GM23338 (cell line): ENCODE measurements around the gene ASXL2. TPM values are rescaled to one million over a fixed set of nuclear protein-coding genes. Genes with fewer than 3 reads are reported as not detected.

Experiments used
- ATAC-seq: fragments of 200-7000 bp; cut with Tn5 transposase; 3 replicates; pipeline ENCODE4 v1.9.1; 2020
- DNase-seq: peaks from one replicate; pipeline ENCODE4 v3.0.0-alpha.2; 2015; ENCODE audit warnings: low spot score
- H2AFZ ChIP-seq: fragments of 200-600 bp; sonication (generic); 2 replicates; pipeline ENCODE4 v1.8.0; 2016; ENCODE audit warnings: antibody characterized with exemption, mild to moderate bottlenecking, moderate library complexity
- H3F3A ChIP-seq: fragments of 200-600 bp; sonication (generic); replicated peaks from 2 replicates; pipeline ENCODE4 v1.8.0; 2017; ENCODE audit warnings: antibody characterized with exemption, mixed run types, low read depth
- H3K27ac ChIP-seq: fragments of 200-600 bp; sonication (generic); 2 replicates; pipeline ENCODE4 v1.6.1; 2016; ENCODE audit warnings: low read depth
- H3K27me3 ChIP-seq: fragments of 200-600 bp; sonication (generic); 2 replicates; pipeline ENCODE4 v1.8.0; 2016; ENCODE audit warnings: mild to moderate bottlenecking, mixed run types, moderate library complexity; ENCODE audit not compliant: insufficient read depth
- H3K36me3 ChIP-seq: fragments of 200-600 bp; sonication (generic); 2 replicates; pipeline ENCODE4 v1.8.0; 2016; ENCODE audit warnings: mild to moderate bottlenecking; ENCODE audit not compliant: insufficient read depth
- H3K4me1 ChIP-seq: fragments of 200-600 bp; sonication (generic); 2 replicates; pipeline ENCODE4 v1.8.0; 2016; ENCODE audit warnings: mild to moderate bottlenecking, moderate library complexity; ENCODE audit not compliant: insufficient read depth
- H3K4me2 ChIP-seq: fragments of 200-600 bp; sonication (generic); 2 replicates; pipeline ENCODE4 v1.7.1; 2017; ENCODE audit warnings: mixed run types
- H3K4me3 ChIP-seq: fragments of 200-600 bp; sonication (generic); 2 replicates; pipeline ENCODE4 v1.6.1; 2016; ENCODE audit warnings: mixed run types
- H3K79me2 ChIP-seq: fragments of 200-600 bp; sonication (generic); replicated peaks from 2 replicates; pipeline ENCODE4 v1.8.0; 2017; ENCODE audit warnings: mild to moderate bottlenecking; ENCODE audit not compliant: insufficient read depth
- H3K9me2 ChIP-seq: fragments of 200-600 bp; sonication (generic); 2 replicates; pipeline ENCODE4 v1.8.0; 2017; ENCODE audit not compliant: insufficient read depth
- H4K20me1 ChIP-seq: fragments of 200-600 bp; sonication (generic); replicated peaks from 2 replicates; pipeline ENCODE4 v1.8.0; 2017; ENCODE audit warnings: mild to moderate bottlenecking; ENCODE audit not compliant: insufficient read depth
- H3K27ac Mint-ChIP-seq: 2 replicates; pipeline ENCODE4 v1.8.0; 2020; ENCODE audit warnings: inconsistent platforms, mild to moderate bottlenecking, moderate library complexity, mixed read lengths
- H3K27me3 Mint-ChIP-seq: 3 replicates; pipeline ENCODE4 v1.8.0; 2022; ENCODE audit warnings: low read depth, mild to moderate bottlenecking, moderate library complexity, mixed read lengths, inconsistent platforms; ENCODE audit not compliant: insufficient read depth, poor library complexity
- H3K36me3 Mint-ChIP-seq: 3 replicates; pipeline ENCODE4 v1.8.0; 2021; ENCODE audit warnings: low read depth, mild to moderate bottlenecking, inconsistent platforms, moderate library complexity, mixed read lengths
- H3K4me1 Mint-ChIP-seq: 3 replicates; pipeline ENCODE4 v1.8.0; 2020; ENCODE audit warnings: mild to moderate bottlenecking, inconsistent platforms, mixed read lengths
- H3K4me3 Mint-ChIP-seq: 3 replicates; pipeline ENCODE4 v1.8.0; 2021; ENCODE audit warnings: moderate library complexity, mild to moderate bottlenecking, inconsistent platforms, mixed read lengths
- H3K9me3 Mint-ChIP-seq: 3 replicates; pipeline ENCODE4 v1.8.0; 2020; ENCODE audit warnings: moderate library complexity, mild to moderate bottlenecking, inconsistent platforms, mixed read lengths
- CREB1 ChIP-seq: fragments of 250-450 bp; sonication (Bioruptor Pico); IDR thresholded peaks from 2 replicates; pipeline ENCODE4 v1.5.0; 2020; ENCODE audit warnings: low read depth, mild to moderate bottlenecking, moderate library complexity
- ETS1 ChIP-seq: IDR thresholded peaks from 2 replicates; pipeline ENCODE4 v1.6.1; 2016; ENCODE audit warnings: antibody characterized with exemption
- EZH2 ChIP-seq: fragments of 200-600 bp; sonication (generic); IDR thresholded peaks from one replicate; pipeline ENCODE4 v1.8.0; 2017; ENCODE audit warnings: antibody characterized with exemption, mild to moderate bottlenecking, low read depth; ENCODE audit not compliant: unreplicated experiment
- EZH2phosphoT487 ChIP-seq: fragments of 200-600 bp; sonication (generic); IDR thresholded peaks from one replicate; pipeline ENCODE4 v1.8.1; 2018; ENCODE audit warnings: antibody characterized with exemption; ENCODE audit not compliant: unreplicated experiment
- NANOG ChIP-seq: IDR thresholded peaks from 2 replicates; pipeline ENCODE4 v1.6.1; 2016; ENCODE audit warnings: antibody characterized with exemption, borderline replicate concordance
- REST ChIP-seq: IDR thresholded peaks from one replicate; pipeline ENCODE4 v1.6.1; 2018; ENCODE audit warnings: antibody characterized with exemption; ENCODE audit not compliant: unreplicated experiment
- STAT1 ChIP-seq: IDR thresholded peaks from one replicate; pipeline ENCODE4 v1.6.1; 2016; ENCODE audit warnings: antibody characterized with exemption; ENCODE audit not compliant: unreplicated experiment
- ZNF114 ChIP-seq: fragments of 250-450 bp; sonication (Bioruptor Pico); IDR thresholded peaks from 2 replicates; pipeline ENCODE4 v1.5.0; 2020; ENCODE audit warnings: mild to moderate bottlenecking, moderate library complexity
- ZNF331 ChIP-seq: fragments of 250-450 bp; sonication (Bioruptor Pico); IDR thresholded peaks from 2 replicates; pipeline ENCODE4 v1.5.0; 2020; ENCODE audit warnings: low read depth, mild to moderate bottlenecking, moderate library complexity
- polyA plus RNA-seq: library from polyadenylated mRNA; unstranded; fragments of >200 nt; fragmentation: Nextera tagmentation; extraction: Ambion mirVana; gene quantifications from 2 replicates; pipeline ENCODE4 v1.2.1, GENCODE V29; 2016
- total RNA-seq: library from RNA; depleted of rRNA; stranded (reverse); fragments of >200 nt; shearing (Covaris generic); gene quantifications from 2 replicates; pipeline ENCODE4 v1.2.3, GENCODE V29; 2014
- TF ChIP-seq, protein P1 (sequence below), 2 experiments: fragments of 200-600 bp in 1 of 2; sonication (generic) in 1 of 2; conservative IDR thresholded peaks; 2 replicates each; pipeline versions ENCODE4 v1.5.1 to v1.6.1; 2016 to 2017; ENCODE audit warnings: antibody characterized with exemption in 2 of 2, low read depth in 2 of 2, mild to moderate bottlenecking in 2 of 2, moderate library complexity in 1 of 2

Gene ASXL2
- total and polyA plus RNA-seq, 2 experiments from 2014 or later = 7.0 to 21.8 TPM

- Mint-ChIP-seq H3K9me3 (no peaks in the 10 kb centered on the region), H3K4me1 (peaks cover 10% of the 10 kb centered on the region; the same call in 2 of the 3 replicates), H3K27me3 (peaks cover 2% of the 10 kb centered on the region), H3K36me3 (peaks cover 6% of the 10 kb centered on the region; the same call in 2 of the 3 replicates), H3K27ac (peak overlapping the region; percentile 41), H3K4me3 (no peak overlapping the region)
- TF ChIP-seq EZH2phosphoT487 = no peak
- TF ChIP-seq, protein P1, sequence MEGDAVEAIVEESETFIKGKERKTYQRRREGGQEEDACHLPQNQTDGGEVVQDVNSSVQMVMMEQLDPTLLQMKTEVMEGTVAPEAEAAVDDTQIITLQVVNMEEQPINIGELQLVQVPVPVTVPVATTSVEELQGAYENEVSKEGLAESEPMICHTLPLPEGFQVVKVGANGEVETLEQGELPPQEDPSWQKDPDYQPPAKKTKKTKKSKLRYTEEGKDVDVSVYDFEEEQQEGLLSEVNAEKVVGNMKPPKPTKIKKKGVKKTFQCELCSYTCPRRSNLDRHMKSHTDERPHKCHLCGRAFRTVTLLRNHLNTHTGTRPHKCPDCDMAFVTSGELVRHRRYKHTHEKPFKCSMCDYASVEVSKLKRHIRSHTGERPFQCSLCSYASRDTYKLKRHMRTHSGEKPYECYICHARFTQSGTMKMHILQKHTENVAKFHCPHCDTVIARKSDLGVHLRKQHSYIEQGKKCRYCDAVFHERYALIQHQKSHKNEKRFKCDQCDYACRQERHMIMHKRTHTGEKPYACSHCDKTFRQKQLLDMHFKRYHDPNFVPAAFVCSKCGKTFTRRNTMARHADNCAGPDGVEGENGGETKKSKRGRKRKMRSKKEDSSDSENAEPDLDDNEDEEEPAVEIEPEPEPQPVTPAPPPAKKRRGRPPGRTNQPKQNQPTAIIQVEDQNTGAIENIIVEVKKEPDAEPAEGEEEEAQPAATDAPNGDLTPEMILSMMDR (conservative IDR thresholded peaks at IDR 0.05; ENCODE audit: low read depth in 2 of 2) = no peak
- TF ChIP-seq NANOG = no peak
- no peak for TF ChIP-seq ZNF331 (CRISPR knock-in tag)
- no peak for TF ChIP-seq CREB1 (CRISPR knock-in tag)
- TF ChIP-seq STAT1 = no peak
- TF ChIP-seq ZNF114 (CRISPR knock-in tag) = no peak
- no peak for TF ChIP-seq REST
- H3K79me2 ChIP-seq = peaks cover 100% of the 10 kb centered on the region
- DNase-seq (peak; percentile 60), ATAC-seq (peak; percentile 74)
- H3K9me2 ChIP-seq = no peaks in the 10 kb centered on the region
- H3K4me1 ChIP-seq = peaks cover 10% of the 10 kb centered on the region; the same call in 1 of the 2 replicates
- no peaks in the 10 kb centered on the region for H3F3A ChIP-seq
- 0 out of 2 replicates have a peak overlapping the region, but pooled peaks have one; percentile 7 for H3K4me2 ChIP-seq
- no peaks in the 10 kb centered on the region for H3K27me3 ChIP-seq
- no peak overlapping the region for H3K4me3 ChIP-seq
- no peaks in the 10 kb centered on the region for H3K36me3 ChIP-seq
- no peak overlapping the region for H2AFZ ChIP-seq
- H4K20me1 ChIP-seq = peaks cover 7% of the 10 kb centered on the region; the same call in 1 of the 2 replicates
- peak overlapping the region; percentile 73; the same call in 1 of the 2 replicates for H3K27ac ChIP-seq
Measured at GRCh38 chr2:25867396-25868003, 10.8 kb downstream of the ASXL2 start.

- Mint-ChIP-seq H3K9me3 (no peaks in the 10 kb centered on the region), H3K27ac (no peak overlapping the region), H3K36me3 (no peaks in the 10 kb centered on the region; the same call in 2 of the 3 replicates), H3K27me3 (no peaks in the 10 kb centered on the region), H3K4me3 (no peak overlapping the region), H3K4me1 (peaks cover 19% of the 10 kb centered on the region)
- DNase-seq (peak; percentile 60), ATAC-seq (peak; percentile 59)
- H3K27ac ChIP-seq = no peak overlapping the region
- no peak overlapping the region for H3K4me2 ChIP-seq
- no peak for TF ChIP-seq NANOG
- no peak for TF ChIP-seq ETS1
- TF ChIP-seq, protein P1 (conservative IDR thresholded peaks at IDR 0.05; ENCODE audit: low read depth in 2 of 2) = peak; percentile 51 to 77
- TF ChIP-seq EZH2 = no peak
- H3K9me2 ChIP-seq = no peaks in the 10 kb centered on the region
- no peak overlapping the region for H2AFZ ChIP-seq
- no peaks in the 10 kb centered on the region for H3K27me3 ChIP-seq
- peaks cover 5% of the 10 kb centered on the region for H4K20me1 ChIP-seq
- H3F3A ChIP-seq = no peaks in the 10 kb centered on the region
- no peaks in the 10 kb centered on the region for H3K36me3 ChIP-seq
- peaks cover 10% of the 10 kb centered on the region for H3K4me1 ChIP-seq
- H3K79me2 ChIP-seq = peaks cover 90% of the 10 kb centered on the region
- H3K4me3 ChIP-seq = no peak overlapping the region
Measured at GRCh38 chr2:25856377-25856776, 21.9 kb downstream of the ASXL2 start.
